PFSK-1 (cell line): Measurements from ENCODE around the gene POMGNT2.

Source experiments
- FOXP2 ChIP-seq: optimal IDR thresholded peaks from 2 replicates; pipeline ENCODE3; 2011; ENCODE audit warnings: borderline replicate concordance, control low read depth, inconsistent platforms; ENCODE audit not compliant: insufficient read depth; ENCODE audit errors: extremely low read length, extremely low read depth
- POLR2AphosphoS5 ChIP-seq: IDR thresholded peaks from 2 replicates; pipeline ENCODE4 v1.6.1; 2012; ENCODE audit warnings: low read depth, mild to moderate bottlenecking, control low read depth, low read length, moderate library complexity
- SIN3A ChIP-seq: IDR thresholded peaks from 2 replicates; pipeline ENCODE4 v1.6.1; 2012; ENCODE audit warnings: mild to moderate bottlenecking, low read length, moderate library complexity, borderline replicate concordance; ENCODE audit not compliant: insufficient read depth
- TAF1 ChIP-seq: IDR thresholded peaks from 2 replicates; pipeline ENCODE4 v1.6.1; 2012; ENCODE audit warnings: low read length, control low read depth, borderline replicate concordance; ENCODE audit not compliant: insufficient read depth
- TF ChIP-seq, protein P1 (sequence below), 2 experiments: IDR thresholded peaks; 2 replicates each; pipeline versions ENCODE4 v1.6.1 to v1.8.0; 2011 to 2012; ENCODE audit warnings: low read depth in 2 of 2, low read length in 2 of 2, control low read depth in 1 of 2, inconsistent platforms in 1 of 2, mild to moderate bottlenecking in 1 of 2, moderate library complexity in 1 of 2; ENCODE audit not compliant: insufficient read depth in 1 of 2

POMGNT2 gene

DNA sequence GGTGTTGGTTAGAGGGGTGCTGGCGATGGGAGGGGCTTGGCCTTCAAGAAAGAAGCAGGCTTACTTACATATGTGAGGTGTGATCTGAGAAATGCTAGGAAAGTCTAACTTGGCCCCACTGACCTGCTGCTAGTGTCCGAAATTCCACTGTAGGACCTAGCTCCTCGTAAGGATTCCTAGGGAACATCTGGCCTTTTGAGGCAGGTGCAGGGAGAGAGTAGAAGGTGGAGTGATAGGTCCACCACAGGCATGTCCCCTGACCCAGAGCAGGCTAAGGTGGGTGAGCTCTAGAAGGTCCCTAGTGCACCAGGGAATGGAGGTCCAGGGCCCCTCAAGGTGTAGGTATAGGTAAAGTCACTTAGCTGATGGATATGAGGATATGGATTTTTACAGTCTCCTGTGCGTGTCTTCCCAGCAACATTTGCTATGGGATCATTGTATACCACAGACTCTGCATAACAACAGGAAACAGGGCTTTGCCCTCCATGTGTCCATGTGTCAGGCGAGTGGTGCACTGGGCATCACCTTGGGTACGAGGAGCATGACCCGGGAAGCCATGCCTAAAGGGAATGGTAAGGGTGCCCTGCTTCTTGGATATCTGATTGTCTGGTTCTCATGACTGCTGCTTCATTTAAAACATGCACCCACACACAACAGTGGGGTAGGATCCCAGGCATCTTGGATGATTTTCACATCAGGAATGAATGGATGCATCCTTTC, 32.6 kb downstream of the POMGNT2 start:
- no peak for TF ChIP-seq POLR2AphosphoS5

DNA sequence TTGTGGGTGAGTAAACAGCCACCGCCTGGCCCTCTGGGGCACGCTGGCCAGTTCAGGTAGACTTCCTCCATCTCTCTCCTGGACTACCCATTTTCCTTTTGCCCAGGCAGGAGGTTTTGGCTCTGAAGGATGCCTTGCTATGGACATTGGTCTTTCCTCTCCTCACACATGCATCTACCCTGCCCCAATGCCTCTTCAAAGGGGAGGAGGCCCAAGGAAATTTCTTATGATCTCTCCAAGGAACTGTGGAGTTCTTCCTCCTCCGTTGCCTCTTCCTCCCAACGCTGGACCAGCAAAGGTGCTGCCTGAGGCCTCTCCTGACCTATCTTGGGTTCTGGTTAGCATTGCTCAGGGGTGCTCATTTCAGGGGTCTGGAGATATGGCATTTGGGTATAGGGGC, 33.5 kb downstream of the POMGNT2 start:
- TF ChIP-seq FOXP2, result no peak

DNA sequence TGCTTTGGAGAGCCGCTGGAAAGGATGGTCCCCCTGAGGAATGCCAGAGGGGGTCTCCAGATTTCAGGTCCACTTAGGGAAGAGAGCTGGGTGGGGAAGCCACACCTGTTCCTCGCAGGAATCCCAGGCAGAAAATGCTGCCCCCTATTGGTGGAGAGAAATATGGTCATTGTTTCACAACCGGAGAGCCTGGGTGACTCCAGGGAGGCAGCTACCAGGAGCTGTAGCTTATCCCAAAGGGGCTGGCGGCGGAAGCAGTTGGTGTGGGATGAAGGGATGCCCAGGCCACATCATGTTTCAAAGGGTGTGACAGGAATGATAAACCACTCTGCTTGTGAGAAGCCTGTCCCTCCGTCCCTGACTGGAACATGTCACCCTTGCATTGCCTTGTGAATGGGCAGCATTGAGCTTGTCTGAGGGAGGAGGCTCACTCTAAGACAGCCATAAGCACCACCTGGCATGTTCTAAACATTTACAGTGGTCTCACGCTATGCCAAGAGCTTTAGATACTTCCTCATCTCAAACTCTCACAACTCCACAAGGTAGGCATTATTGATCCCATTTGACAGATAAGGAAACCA, 34.5 kb downstream of the POMGNT2 start:
- no peak for TF ChIP-seq TAF1
- TF ChIP-seq FOXP2, result no peak
- TF ChIP-seq SIN3A, result no peak
- no peak for TF ChIP-seq POLR2AphosphoS5
- TF ChIP-seq, protein P1, sequence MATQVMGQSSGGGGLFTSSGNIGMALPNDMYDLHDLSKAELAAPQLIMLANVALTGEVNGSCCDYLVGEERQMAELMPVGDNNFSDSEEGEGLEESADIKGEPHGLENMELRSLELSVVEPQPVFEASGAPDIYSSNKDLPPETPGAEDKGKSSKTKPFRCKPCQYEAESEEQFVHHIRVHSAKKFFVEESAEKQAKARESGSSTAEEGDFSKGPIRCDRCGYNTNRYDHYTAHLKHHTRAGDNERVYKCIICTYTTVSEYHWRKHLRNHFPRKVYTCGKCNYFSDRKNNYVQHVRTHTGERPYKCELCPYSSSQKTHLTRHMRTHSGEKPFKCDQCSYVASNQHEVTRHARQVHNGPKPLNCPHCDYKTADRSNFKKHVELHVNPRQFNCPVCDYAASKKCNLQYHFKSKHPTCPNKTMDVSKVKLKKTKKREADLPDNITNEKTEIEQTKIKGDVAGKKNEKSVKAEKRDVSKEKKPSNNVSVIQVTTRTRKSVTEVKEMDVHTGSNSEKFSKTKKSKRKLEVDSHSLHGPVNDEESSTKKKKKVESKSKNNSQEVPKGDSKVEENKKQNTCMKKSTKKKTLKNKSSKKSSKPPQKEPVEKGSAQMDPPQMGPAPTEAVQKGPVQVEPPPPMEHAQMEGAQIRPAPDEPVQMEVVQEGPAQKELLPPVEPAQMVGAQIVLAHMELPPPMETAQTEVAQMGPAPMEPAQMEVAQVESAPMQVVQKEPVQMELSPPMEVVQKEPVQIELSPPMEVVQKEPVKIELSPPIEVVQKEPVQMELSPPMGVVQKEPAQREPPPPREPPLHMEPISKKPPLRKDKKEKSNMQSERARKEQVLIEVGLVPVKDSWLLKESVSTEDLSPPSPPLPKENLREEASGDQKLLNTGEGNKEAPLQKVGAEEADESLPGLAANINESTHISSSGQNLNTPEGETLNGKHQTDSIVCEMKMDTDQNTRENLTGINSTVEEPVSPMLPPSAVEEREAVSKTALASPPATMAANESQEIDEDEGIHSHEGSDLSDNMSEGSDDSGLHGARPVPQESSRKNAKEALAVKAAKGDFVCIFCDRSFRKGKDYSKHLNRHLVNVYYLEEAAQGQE (IDR thresholded peaks at IDR 0.05; ENCODE audit: insufficient read depth in 1 of 2, low read depth in 2 of 2, low read length in 2 of 2), result no peak

DNA sequence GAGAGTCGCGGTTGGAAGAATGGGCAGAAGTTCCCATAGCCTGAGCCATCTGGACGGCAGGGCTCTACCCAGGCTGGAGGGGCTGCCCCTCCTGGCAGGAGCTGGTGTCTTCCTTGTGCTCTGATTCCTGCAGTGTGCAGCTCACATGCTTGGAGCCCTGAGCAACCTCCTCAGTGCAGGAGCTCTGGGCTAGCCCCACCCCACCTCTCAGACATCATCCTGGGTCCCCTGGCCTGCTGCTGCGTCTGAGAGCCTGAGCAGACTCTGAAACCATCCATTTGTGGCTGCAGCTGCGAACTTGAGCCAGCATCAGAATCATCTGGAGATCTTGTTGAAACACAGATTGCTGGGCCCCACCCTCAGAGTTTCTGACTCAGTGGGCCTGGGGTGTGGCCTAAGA, 42.8 kb downstream of the POMGNT2 start:
- no peak for TF ChIP-seq SIN3A
- TF ChIP-seq, protein P1 (IDR thresholded peaks at IDR 0.05; ENCODE audit: insufficient read depth in 1 of 2, low read depth in 2 of 2, low read length in 2 of 2), result no peak
- no peak for TF ChIP-seq TAF1
- TF ChIP-seq FOXP2, result no peak
- TF ChIP-seq POLR2AphosphoS5, result no peak

DNA sequence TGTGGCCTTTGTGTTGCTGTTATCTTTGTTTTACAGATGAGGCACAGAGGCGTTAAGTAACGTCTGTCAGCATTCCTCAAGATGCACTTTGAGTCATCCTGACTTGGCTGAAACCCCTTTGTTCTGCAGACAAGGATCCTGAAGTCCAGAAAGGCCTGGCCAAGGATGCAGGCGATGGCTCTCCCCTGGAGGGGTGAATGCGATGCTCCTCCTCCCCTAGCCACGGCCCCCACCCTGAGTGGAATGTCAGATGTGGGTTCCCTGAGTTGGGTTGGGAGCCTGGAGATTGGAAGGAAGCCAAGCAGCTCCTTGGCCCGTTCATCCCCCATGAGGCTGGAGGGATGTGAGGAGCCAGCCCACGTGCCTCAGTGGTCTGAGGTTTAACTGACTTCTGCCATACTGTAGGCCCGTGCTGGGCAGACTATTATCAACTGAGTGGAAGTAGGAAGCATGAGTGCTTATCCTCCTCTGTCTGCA, 43.3 kb downstream of the POMGNT2 start:
- TF ChIP-seq POLR2AphosphoS5 (no peak), FOXP2 (no peak), SIN3A (no peak), TAF1 (no peak)
- TF ChIP-seq, protein P1 (IDR thresholded peaks at IDR 0.05; ENCODE audit: insufficient read depth in 1 of 2, low read depth in 2 of 2, low read length in 2 of 2), result no peak

DNA sequence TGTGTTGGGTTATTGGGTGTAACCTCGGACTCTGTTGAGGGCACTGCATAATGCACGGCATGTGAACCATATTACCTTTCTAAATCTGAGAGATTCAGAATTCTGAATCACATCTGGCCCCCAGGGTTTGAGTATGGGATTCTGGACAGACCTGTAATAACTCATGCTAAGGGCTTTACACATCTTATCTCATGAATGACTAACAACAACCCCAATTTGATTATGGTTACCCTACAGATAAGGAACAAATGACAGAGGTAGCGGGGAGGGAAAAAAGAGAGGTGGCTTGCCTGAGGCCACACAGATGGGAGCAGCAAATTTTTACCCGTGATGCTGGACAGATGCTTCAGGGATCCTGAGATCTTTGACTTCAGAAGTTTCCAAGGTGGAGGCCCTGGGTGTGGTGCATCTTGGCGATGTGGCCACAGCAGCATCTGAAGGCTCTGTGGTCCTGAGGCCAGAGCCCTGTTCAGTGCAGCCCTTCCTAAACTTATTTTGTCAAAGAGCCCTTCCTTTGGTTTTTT, 43.8 kb downstream of the POMGNT2 start:
- no peak for TF ChIP-seq SIN3A
- TF ChIP-seq, protein P1 (IDR thresholded peaks at IDR 0.05; ENCODE audit: insufficient read depth in 1 of 2, low read depth in 2 of 2, low read length in 2 of 2), result no peak
- TF ChIP-seq POLR2AphosphoS5, result no peak
- TF ChIP-seq FOXP2, result no peak
- TF ChIP-seq TAF1, result no peak
